HCT116 (cell line): ENCODE data around the gene CD93.

Experiments
- CEBPB ChIP-seq: IDR thresholded peaks from 2 replicates; pipeline ENCODE4 v1.6.1; 2012; ENCODE audit warnings: low read depth
- CTCF ChIP-seq, 3 experiments: fragments of 200-600 bp in 1 of 3; sonication (generic) in 1 of 3; IDR thresholded peaks in 2 of 3; conservative IDR thresholded peaks in 1 of 3; 2 replicates each; pipeline ENCODE4 v1.5.1; 2012 to 2017; ENCODE audit warnings: low read depth in 2 of 3, low read length in 2 of 3, antibody characterized with exemption in 1 of 3, borderline replicate concordance in 1 of 3, control low read depth in 1 of 3, mild to moderate bottlenecking in 1 of 3, mixed read lengths in 1 of 3, mixed run types in 1 of 3, moderate library complexity in 1 of 3; ENCODE audit not compliant: insufficient read depth in 1 of 3
- MAX ChIP-seq: IDR thresholded peaks from 2 replicates; pipeline ENCODE4 v1.6.1; 2012

- TF ChIP-seq CTCF (IDR thresholded peaks at IDR 0.05 in 2 of 3, conservative IDR thresholded peaks at IDR 0.05 in 1 of 3; ENCODE audit: borderline replicate concordance in 1 of 3, insufficient read depth in 1 of 3, low read depth in 2 of 3, low read length in 2 of 3) (peak in 2 of 3 experiments; percentile 38 to 42; a peak in 4 of 6 replicates), CEBPB (no peak), MAX (no peak)
Measured at GRCh38 chr20:23048283-23049200, 37.6 kb downstream of the CD93 start.
